GM18868 (cell line): ENCODE results near the gene SMG1.
A peak's percentile ranks its signal among the peaks of the same experiment; 100 is the strongest.
"Not testable (repeated sequence)": the region's sequence is repeated elsewhere in the genome, so short reads cannot be mapped to it uniquely, and the experiment has no call there.

Source experiments
- ATAC-seq: cut with Tn5 transposase; IDR thresholded peaks from one replicate; pipeline ENCODE4 v1.9.1; 2021; ENCODE audit warnings: mild to moderate bottlenecking, moderate library complexity; ENCODE audit not compliant: unreplicated experiment

The SMG1 gene

GRCh38 chr16:18772171-18772570 lies 154.0 kb downstream of the SMG1 start:
- not testable (repeated sequence) for ATAC-seq

- ATAC-seq, result not testable (repeated sequence)
These were observed 155.8 kb downstream of the SMG1 start for GRCh38 chr16:18770336-18770962.

GRCh38 chr16:18767217-18767616 lies 159.0 kb downstream of the SMG1 start:
- peak; percentile 68 for ATAC-seq

- ATAC-seq, result peak; percentile 61
These were observed 163.5 kb downstream of the SMG1 start for GRCh38 chr16:18762713-18763112.

GRCh38 chr16:18759598-18760520 lies 166.3 kb downstream of the SMG1 start:
- not testable (repeated sequence) for ATAC-seq

- ATAC-seq, result peak; percentile 42
These were observed 168.1 kb downstream of the SMG1 start for GRCh38 chr16:18757960-18758660.

- ATAC-seq, result not testable (repeated sequence)
These were observed 169.6 kb downstream of the SMG1 start for GRCh38 chr16:18756639-18757038.
